DND-41 (cell line): ENCODE results near the gene MB.

ENCODE experiments used
- ATAC-seq: fragments of 200-7000 bp; cut with Tn5 transposase; 3 replicates; pipeline ENCODE4 v1.9.1; 2021; ENCODE audit warnings: low read depth; ENCODE audit not compliant: insufficient read depth
- DNase-seq: peaks from one replicate; pipeline ENCODE4 v3.0.0-alpha.2; 2020
- H2AFZ ChIP-seq: 2 replicates; pipeline ENCODE4 v1.6.0; 2012; ENCODE audit warnings: low read depth, low read length
- H3K27ac ChIP-seq: 2 replicates; pipeline ENCODE4 v1.5.1; 2012; ENCODE audit warnings: low read length, inconsistent platforms
- H3K27me3 ChIP-seq: fragments of 200-600 bp; sonication (generic); 2 replicates; pipeline ENCODE4 v1.6.0; 2012; ENCODE audit warnings: low read length, mild to moderate bottlenecking, inconsistent platforms; ENCODE audit not compliant: insufficient read depth, poor library complexity
- H3K36me3 ChIP-seq: 2 replicates; pipeline ENCODE4 v1.5.1; 2012; ENCODE audit warnings: low read length, inconsistent platforms; ENCODE audit not compliant: insufficient read depth
- H3K4me1 ChIP-seq: 2 replicates; pipeline ENCODE4 v1.5.1; 2012; ENCODE audit warnings: mild to moderate bottlenecking, low read length; ENCODE audit not compliant: insufficient read depth
- H3K4me2 ChIP-seq: 2 replicates; pipeline ENCODE4 v1.6.0; 2012; ENCODE audit warnings: mild to moderate bottlenecking, moderate library complexity, low read length, inconsistent platforms; ENCODE audit not compliant: insufficient read depth
- H3K4me3 ChIP-seq, 2 experiments: fragments of 200-600 bp in 1 of 2; shearing (Covaris generic) in 1 of 2; 2 replicates each; pipeline ENCODE4 v1.5.1; 2012 to 2016; ENCODE audit warnings: inconsistent platforms in 2 of 2, low read length in 2 of 2, mild to moderate bottlenecking in 2 of 2, low read depth in 1 of 2, moderate library complexity in 1 of 2
- H3K79me2 ChIP-seq: 2 replicates; pipeline ENCODE4 v1.6.0; 2012; ENCODE audit warnings: low read length, inconsistent platforms; ENCODE audit not compliant: insufficient read depth
- H3K9ac ChIP-seq: 2 replicates; pipeline ENCODE4 v1.6.0; 2012; ENCODE audit warnings: low read depth, mild to moderate bottlenecking, inconsistent platforms, low read length, moderate library complexity
- H3K9me3 ChIP-seq: 2 replicates; pipeline ENCODE4 v1.5.1; 2012; ENCODE audit warnings: low read length, moderate library complexity, mild to moderate bottlenecking, inconsistent platforms; ENCODE audit not compliant: insufficient read depth, severe bottlenecking
- H4K20me1 ChIP-seq: 2 replicates; pipeline ENCODE4 v1.6.0; 2012; ENCODE audit warnings: low read length; ENCODE audit not compliant: insufficient read depth
- EZH2 ChIP-seq: IDR thresholded peaks from 3 replicates; pipeline ENCODE4 v1.6.1; 2012; ENCODE audit warnings: borderline replicate concordance, low read depth, mild to moderate bottlenecking, moderate library complexity, low read length, inconsistent platforms; ENCODE audit not compliant: severe bottlenecking
- TF ChIP-seq, protein P1 (sequence below): IDR thresholded peaks from 2 replicates; pipeline ENCODE4 v1.5.1; 2012; ENCODE audit warnings: borderline replicate concordance, low read length, moderate library complexity, mild to moderate bottlenecking; ENCODE audit not compliant: poor library complexity, severe bottlenecking; ENCODE audit errors: extremely low read depth

Gene MB

GRCh38 chr22:35572556-35572955 is 44.6 kb downstream of the MB start:
- Histone ChIP-seq H4K20me1 (peaks cover 7% of the 10 kb centered on the region; the same call in 1 of the 2 replicates), H3K27me3 (no peaks in the 10 kb centered on the region), H3K4me1 (peaks cover 14% of the 10 kb centered on the region), H3K27ac (no peak overlapping the region), H3K4me2 (no peak overlapping the region), H3K79me2 (no peaks in the 10 kb centered on the region), H3K9ac (no peak overlapping the region), H3K36me3 (no peaks in the 10 kb centered on the region), H2AFZ (no peak overlapping the region), H3K9me3 (no peaks in the 10 kb centered on the region), H3K4me3 (no peak overlapping the region)
- no peak for TF ChIP-seq EZH2
- TF ChIP-seq, protein P1, sequence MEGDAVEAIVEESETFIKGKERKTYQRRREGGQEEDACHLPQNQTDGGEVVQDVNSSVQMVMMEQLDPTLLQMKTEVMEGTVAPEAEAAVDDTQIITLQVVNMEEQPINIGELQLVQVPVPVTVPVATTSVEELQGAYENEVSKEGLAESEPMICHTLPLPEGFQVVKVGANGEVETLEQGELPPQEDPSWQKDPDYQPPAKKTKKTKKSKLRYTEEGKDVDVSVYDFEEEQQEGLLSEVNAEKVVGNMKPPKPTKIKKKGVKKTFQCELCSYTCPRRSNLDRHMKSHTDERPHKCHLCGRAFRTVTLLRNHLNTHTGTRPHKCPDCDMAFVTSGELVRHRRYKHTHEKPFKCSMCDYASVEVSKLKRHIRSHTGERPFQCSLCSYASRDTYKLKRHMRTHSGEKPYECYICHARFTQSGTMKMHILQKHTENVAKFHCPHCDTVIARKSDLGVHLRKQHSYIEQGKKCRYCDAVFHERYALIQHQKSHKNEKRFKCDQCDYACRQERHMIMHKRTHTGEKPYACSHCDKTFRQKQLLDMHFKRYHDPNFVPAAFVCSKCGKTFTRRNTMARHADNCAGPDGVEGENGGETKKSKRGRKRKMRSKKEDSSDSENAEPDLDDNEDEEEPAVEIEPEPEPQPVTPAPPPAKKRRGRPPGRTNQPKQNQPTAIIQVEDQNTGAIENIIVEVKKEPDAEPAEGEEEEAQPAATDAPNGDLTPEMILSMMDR, result no peak
- ATAC-seq (no peak), DNase-seq (no peak)

DNA sequence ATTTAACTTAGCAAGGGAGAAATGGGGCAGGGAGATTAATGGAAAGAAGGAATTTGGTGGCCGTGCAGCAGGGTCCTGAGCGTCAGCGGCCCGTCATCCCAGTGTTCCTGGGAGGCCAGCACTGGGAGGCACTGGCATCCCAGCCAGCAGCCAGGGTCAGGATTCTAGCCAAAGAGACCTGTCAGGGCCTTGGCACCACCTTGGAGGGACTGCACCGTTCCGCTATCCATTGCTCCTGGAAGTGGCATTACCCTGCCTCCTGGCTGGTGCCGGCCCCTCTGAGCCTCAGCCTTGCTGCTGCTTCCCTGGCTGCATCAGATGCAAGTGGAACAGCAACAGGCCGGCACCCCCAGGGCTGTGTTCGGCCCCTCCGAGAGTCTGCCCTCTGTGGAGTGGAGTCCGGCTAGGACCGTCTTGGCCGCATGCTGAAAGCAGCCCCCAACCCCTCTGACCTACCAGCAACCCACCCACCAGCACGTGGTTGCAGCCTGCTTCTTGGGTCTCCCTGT is 46.4 kb downstream of the MB start:
- TF ChIP-seq, protein P1, result no peak
- no peak for TF ChIP-seq EZH2
- Histone ChIP-seq H3K79me2 (no peaks in the 10 kb centered on the region), H4K20me1 (peaks cover 7% of the 10 kb centered on the region; the same call in 1 of the 2 replicates), H3K4me1 (peaks cover 13% of the 10 kb centered on the region), H3K9ac (no peak overlapping the region), H3K4me3 (no peak overlapping the region), H3K9me3 (no peaks in the 10 kb centered on the region), H3K4me2 (no peak overlapping the region), H3K27ac (no peak overlapping the region), H3K36me3 (no peaks in the 10 kb centered on the region), H2AFZ (no peak overlapping the region), H3K27me3 (no peaks in the 10 kb centered on the region)
- ATAC-seq (no peak), DNase-seq (no peak)

DNA sequence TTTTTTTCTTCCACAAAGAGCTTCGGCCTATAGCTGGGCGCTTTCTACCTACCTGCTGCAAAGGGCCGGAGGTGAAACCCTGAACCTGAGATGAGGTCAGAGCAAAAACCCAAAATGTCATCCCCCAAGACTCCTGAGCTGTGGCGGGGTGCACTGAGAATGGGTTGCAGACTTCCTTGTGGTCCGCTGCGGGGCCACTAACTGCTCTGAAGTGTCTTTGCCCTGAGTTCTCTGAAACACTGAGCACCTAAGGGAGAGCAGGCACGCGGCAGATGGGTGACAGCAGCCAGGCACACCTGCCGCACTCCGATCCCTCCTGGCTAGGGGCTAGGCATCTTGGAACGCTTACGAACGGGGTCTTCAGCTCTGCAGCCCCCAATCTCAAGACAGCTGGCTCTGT is 47.2 kb downstream of the MB start:
- H3K27ac ChIP-seq, result no peak overlapping the region
- no peak for TF ChIP-seq EZH2
- TF ChIP-seq, protein P1, result no peak
- H3K27me3 ChIP-seq, result no peaks in the 10 kb centered on the region
- H3K36me3 ChIP-seq, result no peaks in the 10 kb centered on the region
- DNase-seq, result no peak
- H3K9me3 ChIP-seq, result no peaks in the 10 kb centered on the region
- peaks cover 4% of the 10 kb centered on the region for H3K4me1 ChIP-seq
- no peak overlapping the region for H3K9ac ChIP-seq
- no peaks in the 10 kb centered on the region for H3K79me2 ChIP-seq
- H3K4me3 ChIP-seq, result no peak overlapping the region
- peaks cover 7% of the 10 kb centered on the region; the same call in 1 of the 2 replicates for H4K20me1 ChIP-seq
- ATAC-seq, result no peak
- no peak overlapping the region for H2AFZ ChIP-seq
- no peak overlapping the region for H3K4me2 ChIP-seq
